GM18505 (cell line): ENCODE measurements around the gene TANGO2.
A peak's percentile ranks its signal among the peaks of the same experiment; 100 is the strongest.

Experiments
- ATAC-seq: cut with Tn5 transposase; IDR thresholded peaks from one replicate; pipeline ENCODE4 v1.9.1; 2021; ENCODE audit not compliant: unreplicated experiment
- POLR2A ChIP-seq: IDR thresholded peaks from 4 replicates; pipeline ENCODE4 v1.6.1; 2011; ENCODE audit warnings: borderline replicate concordance; ENCODE audit not compliant: insufficient read depth, insufficient read length; ENCODE audit errors: extremely low read depth

TANGO2 gene

DNA sequence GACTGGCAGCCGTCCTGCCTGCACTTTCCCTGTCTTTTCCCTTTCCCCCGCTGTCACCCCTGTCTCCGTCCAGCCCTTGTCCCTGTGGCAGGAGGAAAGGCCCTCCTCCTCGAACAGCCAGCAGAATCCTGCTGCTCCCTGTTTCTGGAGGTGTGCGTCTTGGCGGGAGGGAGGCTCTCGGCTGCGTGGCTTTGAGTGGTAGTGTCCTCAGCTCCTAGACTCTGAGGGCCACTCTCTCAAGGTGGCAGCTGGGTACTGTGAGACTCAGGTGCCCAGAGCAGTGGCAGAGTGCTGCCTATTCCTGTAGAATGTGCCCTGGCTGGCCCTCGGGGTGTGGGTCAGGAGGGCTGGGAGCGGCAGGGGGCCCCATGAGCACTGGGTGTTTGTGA is 85.9 kb downstream of the TANGO2 start:
- ATAC-seq, result no peak
- no peak for TF ChIP-seq POLR2A

DNA sequence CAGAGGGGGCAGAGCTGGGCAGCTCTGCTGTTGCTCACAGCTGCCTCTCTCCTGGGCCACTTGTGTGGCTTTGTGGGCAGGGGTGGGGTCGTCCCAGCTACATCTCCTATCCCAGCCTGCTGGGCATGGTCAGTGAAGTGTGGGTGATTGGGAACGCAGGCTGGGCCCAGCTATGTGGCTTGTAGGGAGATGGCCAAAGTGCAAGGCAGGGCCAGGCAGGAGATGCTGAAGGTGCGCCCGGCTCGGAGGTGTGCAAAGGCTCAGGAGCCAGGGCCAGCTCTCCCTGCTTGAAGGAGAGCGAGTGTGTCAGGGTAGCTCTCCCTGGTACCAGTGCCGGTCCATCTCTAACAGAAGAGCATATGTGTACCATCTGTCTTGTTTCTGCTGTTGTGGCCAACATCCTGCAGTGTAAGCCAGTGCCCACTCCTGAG is 86.6 kb downstream of the TANGO2 start:
- TF ChIP-seq POLR2A, result no peak
- ATAC-seq, result no peak

DNA sequence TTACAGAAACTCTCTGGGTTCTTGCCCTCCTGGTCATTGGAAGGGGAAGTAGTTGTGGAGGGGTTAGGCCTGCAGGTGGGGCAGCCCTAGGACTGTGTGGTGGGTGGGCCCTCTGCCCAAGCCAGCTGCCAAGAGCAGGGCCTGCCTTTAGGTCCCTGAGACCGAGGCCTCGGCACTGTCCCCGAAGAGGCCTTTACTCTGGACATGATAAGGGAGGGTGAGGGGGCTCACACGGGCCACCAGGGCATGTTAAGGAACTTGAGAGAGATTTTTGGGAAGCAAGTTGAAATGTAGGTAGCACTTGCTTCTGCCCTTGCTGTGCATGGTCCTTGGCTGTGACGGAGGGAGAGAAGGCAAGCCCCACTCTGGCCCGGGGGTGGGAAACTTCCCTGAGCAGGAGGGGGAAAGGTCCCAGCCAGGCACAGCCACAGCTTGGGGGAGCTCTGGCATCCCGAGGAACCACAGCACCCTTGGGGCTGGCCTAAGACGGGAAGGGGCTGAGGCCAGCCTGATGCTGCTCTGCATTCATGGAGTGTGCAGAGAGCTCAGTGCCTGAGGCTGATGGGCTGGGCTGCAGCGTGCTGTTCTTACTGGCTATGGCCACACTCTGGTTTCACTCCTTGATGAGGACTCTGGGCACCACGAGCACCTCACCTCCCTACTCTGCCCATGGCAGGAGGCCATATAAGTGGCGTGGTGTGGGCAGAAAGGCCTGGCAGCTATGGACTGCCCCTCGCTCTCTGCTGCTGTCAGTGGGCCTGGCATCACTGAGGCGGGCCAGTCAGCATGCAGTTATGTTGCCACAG is 87.2 kb downstream of the TANGO2 start:
- no peak for ATAC-seq
- no peak for TF ChIP-seq POLR2A

DNA sequence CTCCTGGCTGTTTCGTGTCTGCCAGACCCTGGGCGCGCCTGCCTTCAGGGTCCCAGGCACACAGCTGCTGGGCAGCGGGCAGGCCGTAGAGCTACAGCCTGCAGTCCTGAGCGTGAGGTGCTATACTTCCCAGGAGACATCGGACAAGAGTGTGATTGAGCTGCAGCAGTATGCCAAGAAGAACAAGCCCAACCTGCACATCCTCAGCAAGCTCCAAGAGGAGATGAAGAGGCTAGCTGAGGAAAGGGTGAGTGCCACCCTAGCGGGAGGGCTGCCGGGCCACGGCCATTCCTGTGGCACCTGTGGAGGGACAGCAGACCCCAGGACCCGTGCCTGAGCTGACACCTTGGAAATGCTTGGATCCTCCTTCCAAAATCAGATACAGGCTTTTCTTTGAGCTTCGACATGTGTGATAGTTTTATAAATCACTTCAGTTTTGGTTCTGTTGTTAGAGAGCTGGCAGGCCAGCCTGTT is 87.9 kb downstream of the TANGO2 start:
- TF ChIP-seq POLR2A, result no peak
- ATAC-seq, result no peak

DNA sequence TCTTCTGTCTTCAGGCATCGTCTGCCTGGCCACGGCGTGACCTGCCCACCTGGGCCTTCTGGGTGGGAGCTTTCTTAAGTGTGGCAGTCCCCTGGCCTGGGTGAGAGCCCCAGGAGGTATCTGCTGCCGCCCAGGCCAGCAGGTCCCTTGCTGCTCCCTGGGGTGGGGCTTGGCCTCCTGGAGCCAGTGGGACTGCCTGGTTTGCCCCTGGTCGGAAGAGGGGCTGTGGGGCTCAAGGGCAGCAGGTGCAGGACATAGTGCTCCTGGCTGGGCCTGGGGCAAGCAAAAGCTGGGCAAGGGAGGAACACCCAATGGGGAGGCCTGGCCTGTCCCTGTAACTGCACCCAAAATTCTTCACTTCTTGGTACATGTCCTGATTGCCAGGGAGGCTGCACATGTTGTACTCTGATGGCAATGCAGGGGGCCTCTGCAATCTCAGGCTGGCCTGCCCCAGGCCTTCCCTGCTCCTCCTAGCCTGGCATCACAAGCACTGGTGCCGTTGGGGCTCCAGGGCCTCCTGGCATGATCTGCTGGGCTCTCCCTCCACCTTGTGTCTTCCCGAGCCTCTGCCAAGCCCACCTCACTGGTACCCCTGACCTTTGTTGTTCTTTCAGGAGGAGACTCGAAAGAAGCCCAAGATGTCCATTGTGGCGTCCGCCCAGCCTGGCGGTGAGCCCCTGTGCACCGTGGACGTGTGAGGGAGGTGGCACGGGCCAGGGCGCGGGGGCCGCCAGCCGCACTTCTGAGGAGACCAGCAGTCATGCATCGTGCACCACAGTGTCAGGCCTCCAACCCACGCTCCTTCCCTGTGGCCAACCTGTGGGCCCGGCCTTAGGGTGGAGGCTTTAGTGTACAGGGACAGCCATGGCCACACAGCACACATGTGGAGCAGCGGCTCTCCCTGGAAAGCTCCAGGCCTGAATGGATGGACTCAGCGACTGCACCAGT is 88.8 kb downstream of the TANGO2 start:
- TF ChIP-seq POLR2A, result peak; percentile 21
- no peak for ATAC-seq

DNA sequence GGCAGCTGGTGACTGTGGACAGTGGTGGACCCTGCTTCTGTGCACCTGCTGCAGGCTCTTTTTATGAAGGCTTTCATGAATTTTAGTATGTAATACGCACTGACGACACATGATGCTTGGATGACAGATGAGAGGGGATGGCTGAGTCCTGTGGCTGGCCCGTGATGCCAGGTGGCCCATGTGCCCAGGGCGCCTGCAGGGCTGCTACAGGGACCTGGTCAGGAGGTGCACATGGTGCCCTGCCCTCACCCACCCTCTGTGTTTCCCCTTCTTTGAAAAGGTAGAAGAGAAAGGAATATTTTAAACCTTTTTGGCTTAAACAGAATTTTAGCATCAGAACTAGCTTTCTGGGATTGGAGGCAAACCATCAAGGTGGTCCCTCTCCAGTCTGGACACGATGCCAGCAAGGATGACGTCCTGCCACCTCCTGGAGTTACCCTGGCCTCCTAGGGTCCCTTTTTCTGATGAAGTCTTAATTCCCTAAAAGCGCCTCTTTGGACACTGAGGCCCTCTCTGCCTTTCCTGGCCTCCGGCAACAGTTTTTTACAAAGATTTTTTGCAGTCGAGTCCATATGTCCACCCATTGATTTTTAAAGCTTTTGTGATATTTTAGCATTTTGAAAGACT is 89.6 kb downstream of the TANGO2 start:
- no peak for ATAC-seq
- TF ChIP-seq POLR2A, result peak; percentile 10

DNA sequence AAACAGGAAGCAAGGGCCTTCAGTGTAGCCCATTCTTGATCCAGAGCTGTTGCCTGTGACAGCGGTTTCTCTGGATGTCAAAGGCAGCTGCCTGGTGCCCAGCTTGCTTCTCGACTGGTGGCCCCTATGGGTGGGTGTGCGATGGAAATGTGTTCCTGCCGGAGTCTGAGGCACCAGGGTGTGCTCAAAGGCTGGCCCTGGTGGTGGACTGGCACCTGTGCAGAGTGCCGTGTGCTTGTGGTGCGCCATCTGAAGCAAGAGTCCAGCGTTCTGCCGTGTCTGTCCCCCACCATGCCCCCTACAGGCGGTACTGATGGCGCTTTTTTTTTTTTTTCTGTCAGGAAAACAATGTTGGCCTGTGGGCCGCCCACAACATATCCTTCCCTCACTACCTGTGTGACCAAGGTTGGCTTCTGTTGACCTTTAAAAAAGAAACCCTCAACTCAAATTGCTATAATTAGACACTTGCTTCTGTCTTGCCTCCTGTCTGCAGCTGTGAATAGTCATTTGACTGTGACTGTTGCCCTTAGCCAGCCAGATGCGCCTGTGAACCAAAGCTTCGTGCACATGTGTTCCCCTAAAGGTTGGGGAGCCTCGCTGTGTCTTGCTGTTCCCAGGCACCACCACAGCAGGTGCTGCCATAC is 90.3 kb downstream of the TANGO2 start:
- TF ChIP-seq POLR2A, result peak; percentile 36
- no peak for ATAC-seq

DNA sequence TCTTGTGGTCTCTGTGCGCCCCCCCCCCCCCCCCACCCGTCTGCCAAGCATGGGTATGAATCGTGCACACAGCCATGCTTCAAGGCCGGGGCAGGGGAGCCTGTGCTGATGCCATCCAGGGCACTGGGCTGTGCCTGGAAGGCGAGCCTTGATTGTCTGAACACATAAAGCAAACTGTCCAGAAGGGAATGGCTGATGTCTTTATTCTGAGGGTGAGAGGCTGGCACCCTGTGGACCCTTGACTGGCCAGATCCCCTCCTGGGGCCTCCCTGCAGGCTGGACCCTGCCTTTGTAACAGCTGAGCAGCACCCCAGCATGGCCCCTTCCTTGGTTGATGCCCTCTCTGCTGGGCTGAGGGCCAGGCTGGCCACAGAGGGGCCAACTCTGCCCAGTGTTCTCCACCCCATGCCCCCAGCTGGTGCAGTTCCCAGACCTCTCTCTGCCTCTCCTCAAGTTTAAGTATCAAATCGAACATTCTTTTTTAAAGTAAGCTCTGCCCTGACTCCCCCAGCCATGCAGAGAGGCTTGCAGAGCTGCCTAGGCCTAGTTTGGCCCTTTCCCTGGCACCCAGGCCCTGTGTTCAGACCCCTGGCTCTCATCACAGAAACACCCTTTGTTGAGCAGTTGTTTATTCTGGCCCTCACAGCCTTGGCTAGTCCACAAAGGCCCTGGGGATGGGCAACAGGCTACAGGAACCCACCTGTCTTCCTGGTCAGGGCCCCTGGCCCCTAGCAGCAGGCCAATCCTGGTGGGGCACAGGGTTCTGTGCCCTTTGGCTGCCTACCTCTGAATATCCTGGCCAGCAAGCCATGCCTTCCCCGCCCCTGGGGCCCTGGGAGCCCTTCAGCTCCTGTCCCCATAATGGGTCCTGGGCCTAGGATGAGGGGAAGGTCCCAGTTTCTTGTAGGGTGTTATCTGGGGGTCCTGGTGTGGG is 91.0 kb downstream of the TANGO2 start:
- no peak for ATAC-seq
- TF ChIP-seq POLR2A, result no peak

DNA sequence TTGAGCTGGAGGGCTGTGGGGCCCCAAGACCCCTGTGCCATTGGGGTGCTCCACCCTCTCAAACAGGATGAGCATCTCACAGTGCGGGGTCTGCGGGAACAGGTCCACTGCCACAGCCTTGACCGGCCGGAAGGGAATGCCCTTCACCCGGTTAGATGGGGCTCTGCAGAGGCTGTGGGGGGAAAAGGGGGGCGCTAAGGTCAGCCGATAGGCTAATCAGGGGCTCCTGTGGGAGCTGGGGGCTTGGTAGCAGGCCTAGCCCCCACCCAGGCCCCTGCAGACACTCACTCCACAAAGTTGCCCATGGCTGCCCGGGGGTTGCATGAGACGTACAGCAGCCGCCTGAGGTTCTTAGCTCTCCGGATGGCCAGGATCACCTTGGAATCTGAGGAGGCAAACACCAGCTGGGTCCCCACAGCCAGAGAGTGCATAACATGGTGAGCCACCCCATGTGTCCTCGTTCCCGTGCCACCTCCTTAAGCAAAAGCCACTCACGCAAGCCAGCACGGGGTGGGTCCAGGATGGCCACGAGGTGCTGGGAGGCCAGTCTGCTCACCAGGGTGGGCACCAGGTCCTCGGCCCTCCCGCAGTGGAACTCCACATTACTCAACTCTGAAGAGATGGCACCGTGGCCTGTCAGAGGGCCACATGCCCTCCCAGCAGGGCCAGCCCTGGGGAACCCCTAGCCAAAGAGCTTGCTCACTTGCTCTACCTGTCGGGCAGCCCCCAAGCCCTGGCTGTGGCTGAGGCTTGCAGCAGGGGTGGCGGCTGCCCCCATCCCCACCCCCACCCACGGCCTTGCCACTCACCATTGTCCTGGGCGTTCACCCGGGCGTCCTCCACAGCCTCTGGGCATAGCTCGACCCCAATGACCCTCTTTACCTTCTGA is 92.0 kb downstream of the TANGO2 start:
- no peak for ATAC-seq
- no peak for TF ChIP-seq POLR2A

DNA sequence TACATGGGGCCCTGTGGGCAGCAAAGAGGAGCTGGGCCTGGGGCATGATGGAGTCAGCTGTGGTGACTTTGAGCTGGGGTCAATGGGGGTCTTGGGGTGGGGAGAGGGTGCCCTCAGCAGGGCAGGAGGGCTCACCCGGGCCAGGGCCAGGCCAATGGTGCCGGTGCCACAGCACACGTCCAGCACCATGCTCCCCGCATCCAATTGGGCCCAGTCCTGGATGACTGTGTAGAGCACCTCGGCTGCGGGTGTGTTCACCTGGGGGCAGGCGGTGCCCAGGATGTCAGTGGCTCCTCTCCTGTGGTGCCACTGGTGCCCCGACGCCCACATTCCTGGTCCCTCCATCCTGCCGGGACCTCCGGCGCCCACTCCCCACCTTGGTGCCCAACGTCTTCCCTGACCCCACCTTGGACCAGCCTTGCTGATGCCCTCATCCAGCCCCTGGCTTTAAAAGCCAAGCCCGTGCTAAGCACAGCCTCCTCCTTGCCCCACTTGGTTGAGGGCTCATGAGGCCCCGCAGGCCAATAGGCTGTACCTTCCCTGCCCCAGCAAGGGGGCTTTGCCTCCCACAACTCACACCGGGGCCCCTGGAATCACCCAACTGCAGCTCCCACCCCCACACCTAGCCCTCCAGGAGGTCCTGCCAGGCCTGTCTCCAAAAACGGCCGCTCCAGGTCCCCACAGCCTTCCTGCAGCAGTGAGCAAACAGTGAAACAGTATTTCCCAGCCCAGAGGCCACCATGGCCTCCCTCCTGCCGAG is 92.8 kb downstream of the TANGO2 start:
- TF ChIP-seq POLR2A, result no peak
- ATAC-seq, result no peak
